Prostate gland (tissue), 2 donors: Measurements from ENCODE around the gene SIRPB1.

Experiments used
- CTCF ChIP-seq, 4 experiments: fragments of 200-600 bp in 2 of 4; fragments of 450-650 bp in 2 of 4; sonication (generic) in 2 of 4; IDR thresholded peaks; 1 replicate in 3 of 4; 2 replicates in 1 of 4; pipeline ENCODE4 v1.5.1; 2016 to 2019; ENCODE audit warnings: antibody characterized with exemption in 4 of 4, mild to moderate bottlenecking in 2 of 4, moderate library complexity in 2 of 4
- POLR2A ChIP-seq: fragments of 450-650 bp; IDR thresholded peaks from one replicate; pipeline ENCODE4 v1.6.1; 2016; ENCODE audit warnings: antibody characterized with exemption, mild to moderate bottlenecking

DNA sequence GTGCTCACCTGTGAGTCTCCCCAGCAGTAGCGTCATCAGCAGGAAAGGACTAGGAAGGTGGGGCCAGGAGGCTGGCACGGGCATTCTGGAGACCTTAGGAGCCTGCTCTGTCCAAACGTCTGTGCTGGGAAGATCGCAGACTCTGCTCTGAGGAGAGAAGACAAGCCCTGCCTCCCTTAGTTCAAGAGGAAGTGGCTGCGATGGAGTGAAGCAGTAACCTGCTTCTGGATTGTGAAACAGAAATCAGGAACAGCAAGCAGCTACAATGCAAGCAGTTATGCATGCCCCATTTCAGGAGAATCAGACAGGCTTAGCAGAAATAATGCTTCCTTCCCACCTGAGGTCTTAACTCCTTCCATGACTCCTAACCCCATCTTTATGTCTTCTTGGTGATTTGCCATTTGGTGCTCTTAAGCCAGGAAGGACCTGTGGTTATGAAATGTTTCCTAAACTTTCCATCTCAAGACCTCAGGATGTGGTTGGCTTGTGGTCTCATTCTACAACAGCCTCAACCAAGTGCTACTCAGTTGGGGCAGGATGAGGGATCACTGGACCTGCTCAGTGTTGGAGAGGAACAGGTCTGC lies at the start of gene SIRPB1:
- TF ChIP-seq CTCF (IDR thresholded peaks at IDR 0.05) (no peak), POLR2A (no peak)
